Hypothalamus (tissue), 51 donors: ENCODE data around the gene MOB1A.

Experiments used
- DNase-seq, 51 donors: peaks; one replicate each; lab custom pipeline; 2025; lab: John Stamatoyannopoulos, UW

The MOB1A gene

DNA sequence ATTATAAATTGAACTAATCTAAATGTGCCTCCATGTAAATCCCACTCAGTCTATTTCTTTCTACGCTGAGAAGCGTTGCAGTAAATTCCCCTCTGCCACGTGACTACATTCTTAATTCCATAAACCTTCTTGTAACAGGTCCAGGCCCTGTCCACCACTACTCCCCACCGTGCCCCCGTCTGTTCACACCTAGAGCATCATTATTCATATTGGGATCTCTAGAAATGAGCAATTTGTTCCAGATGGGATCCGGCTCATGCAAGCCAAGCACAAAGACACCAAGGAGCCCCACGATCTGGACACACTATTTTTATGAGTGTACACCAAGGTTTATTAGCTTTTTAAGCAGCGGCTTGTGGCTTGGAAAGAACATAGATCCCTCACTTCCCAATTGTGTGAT lies 69.1 kb downstream of the MOB1A start:
- no peak for DNase-seq

- no peak for DNase-seq
Observed at GRCh38 chr2:74107071-74107470, 71.6 kb downstream of the MOB1A start.

DNA sequence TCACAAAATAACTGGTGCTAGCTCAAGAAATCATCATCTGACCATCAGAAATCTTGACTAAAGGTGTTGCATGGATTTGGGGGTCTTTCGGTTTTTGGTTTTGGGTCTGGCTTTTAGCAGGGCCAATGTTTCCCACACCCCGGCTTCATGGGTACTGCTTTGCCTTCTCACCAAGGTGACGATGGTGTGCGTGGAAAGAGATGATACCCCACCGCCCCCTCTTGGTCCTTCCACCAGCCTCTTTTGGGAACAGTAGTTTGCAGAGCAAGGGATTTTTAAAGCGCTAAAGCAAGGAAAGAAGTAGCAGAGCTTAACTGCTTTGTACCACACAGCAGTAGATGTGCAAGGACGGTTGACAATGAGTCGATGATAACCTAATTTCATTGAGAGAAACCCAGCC lies 73.3 kb downstream of the MOB1A start:
- no peak for DNase-seq

- no peak for DNase-seq
Observed at GRCh38 chr2:74104839-74105238, 73.8 kb downstream of the MOB1A start.

- DNase-seq = no peak
Observed at GRCh38 chr2:74103763-74104162, 74.9 kb downstream of the MOB1A start.
